K562 (cell line): Measurements from ENCODE around the gene INSL3. TPM values are rescaled to one million over a fixed set of nuclear protein-coding genes. Genes with fewer than 3 reads are reported as not detected.

Experiments
- ARID3A ChIP-seq: IDR thresholded peaks from 2 replicates; pipeline ENCODE4 v1.6.1; 2012; ENCODE audit warnings: low read depth, low read length, improper control_type of control experiment, borderline replicate concordance
- CREBBP ChIP-seq: IDR thresholded peaks from one replicate; pipeline ENCODE4 v1.6.1; 2012; ENCODE audit warnings: low read depth, mild to moderate bottlenecking, control low read depth, inconsistent platforms, low read length
- GTF2A2 ChIP-seq: IDR thresholded peaks from 2 replicates; pipeline ENCODE4 v1.6.1; 2016; ENCODE audit warnings: mild to moderate bottlenecking, missing genetic modification characterization, missing compliant biosample characterization
- ILK ChIP-seq: fragments of 450-650 bp; IDR thresholded peaks from 2 replicates; pipeline ENCODE4 v1.6.1; 2016; ENCODE audit warnings: missing genetic modification characterization, low read depth, mild to moderate bottlenecking, missing compliant biosample characterization, moderate library complexity, borderline replicate concordance
- JUND ChIP-seq, 2 experiments: IDR thresholded peaks; 2 replicates in 1 of 2; 3 replicates in 1 of 2; pipeline ENCODE4 v1.6.1; 2011; ENCODE audit warnings: borderline replicate concordance in 2 of 2, low read depth in 2 of 2, low read length in 2 of 2, improper control_type of control experiment in 1 of 2, missing biosample characterization in 1 of 2, missing genetic modification characterization in 1 of 2, missing genetic modification reagents in 1 of 2
- NFE2 ChIP-seq: IDR thresholded peaks from 2 replicates; pipeline ENCODE4 v1.6.1; 2014; ENCODE audit warnings: antibody characterized with exemption, low read depth
- PRPF4 ChIP-seq: fragments of 200-400 bp; formaldehyde crosslinking; IDR thresholded peaks from one replicate; pipeline ENCODE4 v1.6.1; 2017; ENCODE audit warnings: low read length, low read depth, mild to moderate bottlenecking; ENCODE audit not compliant: insufficient read depth, poor library complexity, severe bottlenecking
- SIN3B ChIP-seq: fragments of 450-650 bp; IDR thresholded peaks from 2 replicates; pipeline ENCODE4 v1.6.1; 2017; ENCODE audit warnings: low read depth, mild to moderate bottlenecking, moderate library complexity
- SMAD2 ChIP-seq: fragments of 150-350 bp; IDR thresholded peaks from 2 replicates; pipeline ENCODE4 v1.6.1; 2014; ENCODE audit warnings: low read depth, mild to moderate bottlenecking, low read length
- TCFL5 ChIP-seq: fragments of 250-450 bp; sonication (Bioruptor Pico); conservative IDR thresholded peaks from 2 replicates; pipeline ENCODE4 v1.6.1; 2021; ENCODE audit warnings: mild to moderate bottlenecking, moderate library complexity, matching md5 sums
- ZNF197 ChIP-seq: fragments of 200-800 bp; sonication (Bioruptor generic); IDR thresholded peaks from 2 replicates; pipeline ENCODE4 v1.6.1; 2016; ENCODE audit warnings: low read depth, missing genetic modification characterization, missing compliant biosample characterization
- ZSCAN32 ChIP-seq: fragments of 450-650 bp; formaldehyde crosslinking; IDR thresholded peaks from 2 replicates; pipeline ENCODE4 v1.4.0; 2020; ENCODE audit warnings: mild to moderate bottlenecking, moderate library complexity
- polyA plus RNA-seq, 8 experiments: library from polyadenylated mRNA; depleted of rRNA in 4 of 8; stranded (reverse) in 5 of 8; unstranded in 3 of 8; fragments of >200 nt; fragmentation: Nextera tagmentation in 2 of 8; fragmentation: Illumina TruSeq in 1 of 8; extraction: Ambion mirVana in 2 of 8; extraction: Trizol in 1 of 8; gene quantifications; 2 replicates each; pipeline versions ENCODE4 v1.2.1 to v1.2.3, GENCODE V29; 2011 to 2014; ENCODE audit warnings: inconsistent platforms in 1 of 8, missing spikeins in 1 of 8
- total RNA-seq, 7 experiments: library from RNA; depleted of rRNA in 6 of 7; stranded (reverse); fragments of >200 nt in 6 of 7; fragmentation: Illumina TruSeq in 2 of 7; extraction: Trizol in 2 of 7; gene quantifications; 2 replicates each; pipeline versions ENCODE4 v1.2.1 to v1.2.3, GENCODE V29; 2011 to 2021; ENCODE audit warnings: low replicate concordance in 1 of 7
- TF ChIP-seq, protein P1 (sequence below): IDR thresholded peaks from 3 replicates; pipeline ENCODE4 v1.6.1; 2011; ENCODE audit warnings: borderline replicate concordance, mild to moderate bottlenecking, moderate library complexity; ENCODE audit not compliant: insufficient read length; ENCODE audit errors: extremely low read depth
- TF ChIP-seq, protein P2 (sequence below): sonication (generic); formaldehyde crosslinking; IDR thresholded peaks from 2 replicates; pipeline ENCODE4 v1.8.0; 2022; ENCODE audit warnings: mild to moderate bottlenecking, missing genetic modification reagents
- TF ChIP-seq, protein P3 (sequence below): fragments of 200-800 bp; sonication (Bioruptor generic); IDR thresholded peaks from 2 replicates; pipeline ENCODE4 v1.6.1; 2017; ENCODE audit warnings: missing genetic modification characterization, missing compliant biosample characterization

Gene INSL3
- total and polyA plus RNA-seq, 9 of the 15 experiments (the other 6 are each of a cell fraction or from before 2014, with no cell fraction given): not detected

- TF ChIP-seq, protein P1, sequence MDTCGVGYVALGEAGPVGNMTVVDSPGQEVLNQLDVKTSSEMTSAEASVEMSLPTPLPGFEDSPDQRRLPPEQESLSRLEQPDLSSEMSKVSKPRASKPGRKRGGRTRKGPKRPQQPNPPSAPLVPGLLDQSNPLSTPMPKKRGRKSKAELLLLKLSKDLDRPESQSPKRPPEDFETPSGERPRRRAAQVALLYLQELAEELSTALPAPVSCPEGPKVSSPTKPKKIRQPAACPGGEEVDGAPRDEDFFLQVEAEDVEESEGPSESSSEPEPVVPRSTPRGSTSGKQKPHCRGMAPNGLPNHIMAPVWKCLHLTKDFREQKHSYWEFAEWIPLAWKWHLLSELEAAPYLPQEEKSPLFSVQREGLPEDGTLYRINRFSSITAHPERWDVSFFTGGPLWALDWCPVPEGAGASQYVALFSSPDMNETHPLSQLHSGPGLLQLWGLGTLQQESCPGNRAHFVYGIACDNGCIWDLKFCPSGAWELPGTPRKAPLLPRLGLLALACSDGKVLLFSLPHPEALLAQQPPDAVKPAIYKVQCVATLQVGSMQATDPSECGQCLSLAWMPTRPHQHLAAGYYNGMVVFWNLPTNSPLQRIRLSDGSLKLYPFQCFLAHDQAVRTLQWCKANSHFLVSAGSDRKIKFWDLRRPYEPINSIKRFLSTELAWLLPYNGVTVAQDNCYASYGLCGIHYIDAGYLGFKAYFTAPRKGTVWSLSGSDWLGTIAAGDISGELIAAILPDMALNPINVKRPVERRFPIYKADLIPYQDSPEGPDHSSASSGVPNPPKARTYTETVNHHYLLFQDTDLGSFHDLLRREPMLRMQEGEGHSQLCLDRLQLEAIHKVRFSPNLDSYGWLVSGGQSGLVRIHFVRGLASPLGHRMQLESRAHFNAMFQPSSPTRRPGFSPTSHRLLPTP: no peak
- TF ChIP-seq, protein P2, sequence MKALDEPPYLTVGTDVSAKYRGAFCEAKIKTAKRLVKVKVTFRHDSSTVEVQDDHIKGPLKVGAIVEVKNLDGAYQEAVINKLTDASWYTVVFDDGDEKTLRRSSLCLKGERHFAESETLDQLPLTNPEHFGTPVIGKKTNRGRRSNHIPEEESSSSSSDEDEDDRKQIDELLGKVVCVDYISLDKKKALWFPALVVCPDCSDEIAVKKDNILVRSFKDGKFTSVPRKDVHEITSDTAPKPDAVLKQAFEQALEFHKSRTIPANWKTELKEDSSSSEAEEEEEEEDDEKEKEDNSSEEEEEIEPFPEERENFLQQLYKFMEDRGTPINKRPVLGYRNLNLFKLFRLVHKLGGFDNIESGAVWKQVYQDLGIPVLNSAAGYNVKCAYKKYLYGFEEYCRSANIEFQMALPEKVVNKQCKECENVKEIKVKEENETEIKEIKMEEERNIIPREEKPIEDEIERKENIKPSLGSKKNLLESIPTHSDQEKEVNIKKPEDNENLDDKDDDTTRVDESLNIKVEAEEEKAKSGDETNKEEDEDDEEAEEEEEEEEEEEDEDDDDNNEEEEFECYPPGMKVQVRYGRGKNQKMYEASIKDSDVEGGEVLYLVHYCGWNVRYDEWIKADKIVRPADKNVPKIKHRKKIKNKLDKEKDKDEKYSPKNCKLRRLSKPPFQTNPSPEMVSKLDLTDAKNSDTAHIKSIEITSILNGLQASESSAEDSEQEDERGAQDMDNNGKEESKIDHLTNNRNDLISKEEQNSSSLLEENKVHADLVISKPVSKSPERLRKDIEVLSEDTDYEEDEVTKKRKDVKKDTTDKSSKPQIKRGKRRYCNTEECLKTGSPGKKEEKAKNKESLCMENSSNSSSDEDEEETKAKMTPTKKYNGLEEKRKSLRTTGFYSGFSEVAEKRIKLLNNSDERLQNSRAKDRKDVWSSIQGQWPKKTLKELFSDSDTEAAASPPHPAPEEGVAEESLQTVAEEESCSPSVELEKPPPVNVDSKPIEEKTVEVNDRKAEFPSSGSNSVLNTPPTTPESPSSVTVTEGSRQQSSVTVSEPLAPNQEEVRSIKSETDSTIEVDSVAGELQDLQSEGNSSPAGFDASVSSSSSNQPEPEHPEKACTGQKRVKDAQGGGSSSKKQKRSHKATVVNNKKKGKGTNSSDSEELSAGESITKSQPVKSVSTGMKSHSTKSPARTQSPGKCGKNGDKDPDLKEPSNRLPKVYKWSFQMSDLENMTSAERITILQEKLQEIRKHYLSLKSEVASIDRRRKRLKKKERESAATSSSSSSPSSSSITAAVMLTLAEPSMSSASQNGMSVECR (CRISPR knock-in tag): no peak
- no peak for TF ChIP-seq NFE2
- TF ChIP-seq CREBBP: no peak
- no peak for TF ChIP-seq ARID3A
- TF ChIP-seq GTF2A2 (tag): no peak
- no peak for TF ChIP-seq SIN3B
- no peak for TF ChIP-seq PRPF4
- TF ChIP-seq ZNF197 (CRISPR knock-in tag): no peak
- TF ChIP-seq, protein P3, sequence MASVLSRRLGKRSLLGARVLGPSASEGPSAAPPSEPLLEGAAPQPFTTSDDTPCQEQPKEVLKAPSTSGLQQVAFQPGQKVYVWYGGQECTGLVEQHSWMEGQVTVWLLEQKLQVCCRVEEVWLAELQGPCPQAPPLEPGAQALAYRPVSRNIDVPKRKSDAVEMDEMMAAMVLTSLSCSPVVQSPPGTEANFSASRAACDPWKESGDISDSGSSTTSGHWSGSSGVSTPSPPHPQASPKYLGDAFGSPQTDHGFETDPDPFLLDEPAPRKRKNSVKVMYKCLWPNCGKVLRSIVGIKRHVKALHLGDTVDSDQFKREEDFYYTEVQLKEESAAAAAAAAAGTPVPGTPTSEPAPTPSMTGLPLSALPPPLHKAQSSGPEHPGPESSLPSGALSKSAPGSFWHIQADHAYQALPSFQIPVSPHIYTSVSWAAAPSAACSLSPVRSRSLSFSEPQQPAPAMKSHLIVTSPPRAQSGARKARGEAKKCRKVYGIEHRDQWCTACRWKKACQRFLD: no peak
- TF ChIP-seq TCFL5 (CRISPR knock-in tag): no peak
- TF ChIP-seq ZSCAN32 (CRISPR knock-in tag): no peak
- TF ChIP-seq SMAD2: no peak
- TF ChIP-seq ILK (tag): no peak
- 0 out of 2 replicates have a peak, but pooled peaks have one; percentile 31 for TF ChIP-seq JUND (IDR thresholded peaks at IDR 0.05; ENCODE audit: borderline replicate concordance, low read depth, low read length)
- TF ChIP-seq JUND (tag; IDR thresholded peaks at IDR 0.05; ENCODE audit: borderline replicate concordance, low read depth, low read length): no peak; the same call in 2 of the 3 replicates
These were observed 34.2 kb upstream of the INSL3 start (continued) for GRCh38 chr19:17855280-17856152.
